Suppressor macrophage (primary cell): ENCODE results near the gene USP38.
"Not testable (repeated sequence)": the region's sequence is repeated elsewhere in the genome, so short reads cannot be mapped to it uniquely, and the experiment has no call there.

Experiments
- DNase-seq, 4 experiments: peaks; one replicate each; pipeline ENCODE4 v3.0.0-alpha.2; 2020 to 2022
- total RNA-seq, 17 experiments: gene quantifications; one replicate each; lab custom pipeline; 2026; ENCODE audit warnings: mixed read lengths in 6 of 17, inconsistent platforms in 3 of 17; lab: John Stamatoyannopoulos, UW

Gene USP38
- total RNA-seq = 27.3 to 88.4 (median 55.6) reads per million in 17 experiments

GRCh38 chr4:143184503-143185252, at the start of gene USP38:
Gene USP38, plus strand, starts transcription at chr4:143184917. Its CDS starts 534 bp downstream, at chr4:143185451.
- peak; percentile 93 to 98 (median 94) for DNase-seq

GRCh38 chr4:143135358-143135757, 49.4 kb upstream of the USP38 start:
- no peak for DNase-seq

- no peak for DNase-seq
Observed at GRCh38 chr4:143140696-143141095, 44.0 kb upstream of the USP38 start.

GRCh38 chr4:143148521-143148920, 36.2 kb upstream of the USP38 start:
- DNase-seq = no peak

GRCh38 chr4:143156853-143157252, 27.9 kb upstream of the USP38 start:
- no peak for DNase-seq

GRCh38 chr4:143163614-143164013, 21.1 kb upstream of the USP38 start:
- no peak for DNase-seq

- not testable (repeated sequence) for DNase-seq
Observed at GRCh38 chr4:143166722-143167121, 18.0 kb upstream of the USP38 start.

GRCh38 chr4:143178923-143179322, 5.8 kb upstream of the USP38 start:
- DNase-seq = no peak

GRCh38 chr4:143183513-143184216, 1.1 kb upstream of the USP38 start:
- peak in 3 of 4 experiments; percentile 3 to 34 (median 25) for DNase-seq

- DNase-seq = no peak
Observed at GRCh38 chr4:143184217-143184502, 557 bp upstream of the USP38 start.

GRCh38 chr4:143185253-143186107, 763 bp downstream of the USP38 start:
- peak; percentile 32 to 48 (median 40) for DNase-seq

- peak; percentile 6 to 59 (median 31) for DNase-seq
Observed at GRCh38 chr4:143186212-143186611, 1.5 kb downstream of the USP38 start.

GRCh38 chr4:143186649-143187048, 1.9 kb downstream of the USP38 start:
- DNase-seq = peak; percentile 7 to 17 (median 10)

GRCh38 chr4:143188136-143189088, 3.7 kb downstream of the USP38 start:
- no peak for DNase-seq

GRCh38 chr4:143189528-143189927, 4.8 kb downstream of the USP38 start:
- DNase-seq = no peak

GRCh38 chr4:143195581-143195980, 10.9 kb downstream of the USP38 start:
- DNase-seq = no peak

GRCh38 chr4:143196323-143196722, 11.6 kb downstream of the USP38 start:
- no peak for DNase-seq

GRCh38 chr4:143199503-143199902, 14.8 kb downstream of the USP38 start:
- no peak for DNase-seq

GRCh38 chr4:143202824-143203223, 18.1 kb downstream of the USP38 start:
- peak in 2 of 4 experiments; percentile 7 to 12 for DNase-seq

GRCh38 chr4:143203577-143203976, 18.9 kb downstream of the USP38 start:
- DNase-seq = no peak

- DNase-seq = peak in 1 of 4 experiments; percentile 15
Observed at GRCh38 chr4:143207555-143207954, 22.8 kb downstream of the USP38 start.

- no peak for DNase-seq
Observed at GRCh38 chr4:143212566-143212965, 27.8 kb downstream of the USP38 start.
